Fibroblast of the conjunctiva (primary cell): ENCODE data around the gene LRRC3B.

Source experiments
- DNase-seq: peaks from one replicate; pipeline ENCODE4 v3.0.0-alpha.2; 2010; ENCODE audit warnings: low read depth

The LRRC3B gene

GRCh38 chr3:26708501-26708900 is 85.9 kb downstream of the LRRC3B start:
- no peak for DNase-seq

DNA sequence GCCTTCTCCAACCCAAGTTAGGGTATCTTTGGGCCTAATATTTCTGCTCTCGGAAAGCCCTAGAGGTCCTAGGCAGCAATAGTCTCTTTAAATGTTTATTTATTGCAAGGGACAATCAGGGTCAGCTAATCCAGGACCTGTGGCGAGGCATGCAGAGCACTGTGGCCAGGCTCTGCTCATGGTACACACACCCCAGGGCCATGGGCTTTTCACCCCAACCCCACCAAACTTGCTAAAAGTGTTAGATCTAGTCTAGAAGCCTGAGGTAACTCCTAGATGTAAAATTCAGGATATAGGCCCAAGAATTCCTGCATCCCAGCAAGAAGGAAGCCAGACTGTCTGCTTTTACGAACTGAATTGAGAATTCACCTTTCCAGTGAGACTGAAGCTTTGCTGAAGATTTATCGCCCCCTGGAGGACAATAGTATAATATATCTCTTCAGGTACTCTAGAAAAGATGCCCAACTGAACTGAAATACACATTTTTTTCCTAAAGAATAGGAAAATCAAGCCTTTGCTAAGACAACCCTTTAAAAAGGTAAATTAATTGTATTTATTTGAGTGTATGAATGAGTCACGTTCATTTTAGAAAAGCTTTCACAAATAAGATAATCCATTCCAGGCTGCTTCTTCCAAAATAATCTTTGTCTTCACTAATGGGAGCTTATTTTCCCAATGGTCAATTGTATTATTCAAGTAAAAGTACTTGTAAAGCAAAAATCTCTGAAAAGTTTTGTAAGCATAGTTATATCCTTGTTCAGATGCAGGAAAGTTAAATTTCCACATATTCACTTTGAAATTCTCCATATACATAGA is 89.8 kb downstream of the LRRC3B start:
- DNase-seq: peak; percentile 13

- no peak for DNase-seq
These were observed 90.5 kb downstream of the LRRC3B start for GRCh38 chr3:26713091-26713490.

- no peak for DNase-seq
These were observed 91.9 kb downstream of the LRRC3B start for GRCh38 chr3:26714485-26714884.

GRCh38 chr3:26715431-26715830 is 92.9 kb downstream of the LRRC3B start:
- DNase-seq: no peak

DNA sequence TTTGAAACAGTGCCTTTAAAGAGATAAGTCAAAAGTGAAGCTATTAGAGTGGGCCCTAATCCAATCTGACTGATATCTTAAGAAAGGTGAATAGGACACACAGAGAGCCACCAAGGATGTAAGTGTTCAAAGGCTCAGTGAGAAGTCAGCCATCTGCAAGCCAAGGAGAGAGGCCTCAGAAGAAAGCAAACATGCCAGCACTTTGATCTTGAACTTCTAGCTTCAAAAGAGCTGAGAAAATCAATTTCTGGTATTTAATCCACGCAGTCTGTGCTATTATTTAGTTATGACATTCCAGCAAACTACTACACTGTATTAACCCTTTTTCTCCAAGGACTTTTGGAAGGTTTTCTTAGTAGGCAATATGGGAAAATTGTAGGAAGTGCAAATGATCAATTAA is 95.7 kb downstream of the LRRC3B start:
- DNase-seq: no peak

DNA sequence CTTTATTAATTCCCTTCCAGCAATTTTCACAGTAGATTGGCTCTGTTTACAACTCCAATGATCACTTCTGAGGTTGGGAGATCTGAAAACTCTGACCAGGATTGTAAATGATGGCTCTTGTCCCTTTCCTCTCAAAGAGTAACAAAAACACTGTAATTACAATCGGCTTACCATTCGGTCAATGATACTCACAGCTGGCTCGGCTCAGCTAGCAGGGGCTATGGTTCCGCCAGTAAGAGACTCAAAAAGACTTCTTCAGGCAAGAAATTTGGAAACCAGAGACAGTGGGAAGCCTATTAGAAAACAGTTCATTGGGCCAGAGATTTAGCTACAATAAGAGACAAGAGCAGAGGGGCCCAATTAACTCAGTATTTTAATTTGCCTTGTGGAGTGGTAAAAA is 96.6 kb downstream of the LRRC3B start:
- no peak for DNase-seq

- no peak for DNase-seq
These were observed 98.5 kb downstream of the LRRC3B start for GRCh38 chr3:26721047-26721446.

GRCh38 chr3:26731843-26732242 is 109.3 kb downstream of the LRRC3B start:
- no peak for DNase-seq

DNA sequence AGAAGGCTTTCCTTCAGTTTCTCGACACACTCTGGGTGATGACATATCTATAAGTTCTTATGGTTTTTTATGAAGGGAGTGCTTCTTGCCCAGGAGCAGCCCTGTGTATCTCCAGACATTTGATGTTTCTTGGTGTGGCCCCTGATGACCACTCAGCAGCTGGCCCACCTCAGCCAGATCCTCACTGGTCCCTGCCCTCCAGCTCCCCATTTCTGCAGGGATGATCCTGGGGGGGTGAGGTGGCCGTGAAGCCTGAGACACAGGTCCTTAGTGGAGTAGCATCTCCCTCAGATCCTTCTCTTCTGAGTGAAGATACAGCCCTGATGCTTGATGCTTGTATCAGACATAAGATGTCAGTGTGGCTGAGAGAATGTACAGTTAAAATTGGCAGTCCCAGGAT is 127.7 kb downstream of the LRRC3B start:
- DNase-seq: no peak

- DNase-seq: no peak
These were observed 129.9 kb downstream of the LRRC3B start for GRCh38 chr3:26752466-26752865.

DNA sequence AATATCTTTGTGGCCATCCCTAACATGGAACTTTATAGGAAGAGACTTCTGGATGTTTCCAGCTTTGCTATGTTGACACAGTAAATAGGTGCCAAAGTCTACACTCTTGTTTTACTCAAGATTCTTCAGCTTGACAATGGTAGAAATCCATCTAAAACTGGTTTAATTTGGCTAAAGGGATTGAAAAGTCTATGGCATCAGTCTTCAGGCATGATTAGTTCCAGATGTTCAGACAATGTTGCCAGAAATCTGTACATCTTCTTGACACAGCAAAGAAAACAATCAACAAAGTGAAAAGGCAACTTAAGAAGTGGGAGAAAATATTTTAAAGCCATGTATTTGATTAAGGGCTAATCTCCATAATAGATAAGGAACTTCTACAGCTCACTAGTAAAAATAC is 130.5 kb downstream of the LRRC3B start:
- no peak for DNase-seq

- DNase-seq: no peak
These were observed 135.4 kb downstream of the LRRC3B start for GRCh38 chr3:26757978-26758377.
